HG02852 (cell line): Measurements from ENCODE around the gene PSMD3.

Experiments used
- ATAC-seq: cut with Tn5 transposase; IDR thresholded peaks from one replicate; pipeline ENCODE4 v1.9.1; 2021; ENCODE audit warnings: mild to moderate bottlenecking, moderate library complexity; ENCODE audit not compliant: unreplicated experiment

PSMD3 gene

DNA sequence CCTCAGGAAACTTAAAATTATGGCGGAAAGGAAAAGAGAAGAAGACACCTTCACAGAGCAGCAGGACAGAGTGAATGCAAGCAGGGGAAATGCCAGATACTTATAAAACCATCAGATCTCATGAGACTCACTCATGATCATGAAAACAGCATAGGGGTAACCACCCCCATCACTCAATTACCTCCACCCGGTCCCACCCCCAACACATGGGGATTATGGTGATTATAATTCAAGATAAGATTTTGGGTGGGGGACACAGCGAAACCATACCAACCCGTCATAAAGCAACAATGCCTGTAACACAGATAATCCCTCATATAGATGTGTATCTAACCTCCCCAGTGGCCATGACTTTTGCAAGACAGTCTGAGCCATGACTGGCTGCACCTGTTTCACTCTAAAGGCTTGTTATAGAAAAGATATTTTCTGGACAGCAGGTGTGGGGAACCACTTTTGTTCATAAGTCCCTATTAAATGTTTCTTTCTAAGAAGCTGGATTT lies 24.8 kb upstream of the PSMD3 start:
- no peak for ATAC-seq

DNA sequence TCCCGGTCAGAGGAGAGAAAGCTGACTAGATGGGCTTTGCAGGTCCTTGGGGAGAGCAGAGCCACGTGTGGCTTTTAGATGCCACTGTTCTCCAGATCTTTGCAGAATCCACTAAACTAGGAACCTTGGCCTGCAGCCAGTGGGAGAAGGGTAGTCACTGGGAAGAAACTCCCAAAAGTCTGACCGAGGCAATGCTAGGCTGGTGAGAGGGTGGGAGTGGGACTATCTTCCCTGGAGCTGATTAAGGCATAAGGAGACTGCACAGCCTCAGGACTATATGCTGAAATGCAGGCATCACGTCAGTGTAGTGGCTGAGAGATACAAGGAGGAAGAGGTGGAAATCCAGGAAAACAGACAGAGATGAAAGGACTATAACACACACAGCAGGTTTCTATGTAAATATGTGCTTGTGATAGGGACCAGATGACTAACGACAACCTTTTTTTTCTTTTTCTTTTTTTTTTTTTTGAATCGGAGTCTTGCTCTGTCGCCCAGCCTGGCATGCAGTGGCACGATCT lies 20.0 kb upstream of the PSMD3 start:
- no peak for ATAC-seq

DNA sequence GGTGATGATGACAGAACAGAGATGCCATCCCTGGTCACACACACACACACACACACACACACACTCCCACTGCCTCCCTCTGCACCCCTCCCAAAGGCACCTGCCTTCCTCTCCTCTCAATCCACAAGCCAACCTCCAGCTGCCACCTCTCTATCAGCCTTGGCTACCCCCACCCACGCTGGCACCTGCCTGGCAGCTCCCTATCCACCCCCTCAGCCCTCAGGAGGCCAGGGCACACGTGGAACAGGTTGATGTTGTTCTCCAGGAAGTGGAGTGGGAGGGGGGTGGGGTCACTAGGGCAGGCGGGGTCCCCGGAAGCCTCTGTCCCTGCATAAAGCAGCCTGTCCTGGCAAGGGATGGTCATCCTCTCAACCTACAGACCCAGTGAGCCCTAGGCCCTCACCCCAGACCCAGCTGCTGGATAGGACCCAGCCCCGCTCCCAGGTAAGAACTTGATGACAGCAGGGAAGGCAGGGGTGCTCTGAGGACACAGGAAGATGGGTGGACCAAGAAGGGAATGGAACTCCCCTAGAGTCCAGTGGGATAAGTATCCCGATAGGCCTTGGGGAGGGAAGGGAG lies 17.9 kb upstream of the PSMD3 start, which contains the start of gene GSDMA:
TSS of gene GSDMA (plus strand) at position 363 of the 579 bp plus-strand sequence. CDS start 2,684 bp downstream, outside the sequence.
- ATAC-seq = no peak

DNA sequence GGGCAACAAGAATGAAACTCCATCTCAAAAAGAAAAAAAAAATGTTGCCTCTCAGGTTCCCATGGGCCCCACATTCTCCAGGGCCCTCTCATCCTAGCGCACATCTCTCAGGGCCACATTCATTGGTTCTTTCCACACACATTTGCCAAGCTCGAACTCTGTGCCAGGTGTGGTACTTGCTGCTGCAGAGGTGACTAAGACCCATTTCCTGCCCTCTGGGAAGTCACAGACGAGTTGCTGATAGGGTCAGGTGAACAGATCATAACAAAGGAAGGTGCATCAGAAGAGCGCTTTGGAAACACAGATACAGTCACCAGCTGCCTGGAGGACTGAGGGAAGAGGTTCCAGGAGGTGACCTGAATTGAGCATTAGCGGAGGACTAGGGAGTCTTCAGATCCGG lies 16.8 kb upstream of the PSMD3 start:
- no peak for ATAC-seq

DNA sequence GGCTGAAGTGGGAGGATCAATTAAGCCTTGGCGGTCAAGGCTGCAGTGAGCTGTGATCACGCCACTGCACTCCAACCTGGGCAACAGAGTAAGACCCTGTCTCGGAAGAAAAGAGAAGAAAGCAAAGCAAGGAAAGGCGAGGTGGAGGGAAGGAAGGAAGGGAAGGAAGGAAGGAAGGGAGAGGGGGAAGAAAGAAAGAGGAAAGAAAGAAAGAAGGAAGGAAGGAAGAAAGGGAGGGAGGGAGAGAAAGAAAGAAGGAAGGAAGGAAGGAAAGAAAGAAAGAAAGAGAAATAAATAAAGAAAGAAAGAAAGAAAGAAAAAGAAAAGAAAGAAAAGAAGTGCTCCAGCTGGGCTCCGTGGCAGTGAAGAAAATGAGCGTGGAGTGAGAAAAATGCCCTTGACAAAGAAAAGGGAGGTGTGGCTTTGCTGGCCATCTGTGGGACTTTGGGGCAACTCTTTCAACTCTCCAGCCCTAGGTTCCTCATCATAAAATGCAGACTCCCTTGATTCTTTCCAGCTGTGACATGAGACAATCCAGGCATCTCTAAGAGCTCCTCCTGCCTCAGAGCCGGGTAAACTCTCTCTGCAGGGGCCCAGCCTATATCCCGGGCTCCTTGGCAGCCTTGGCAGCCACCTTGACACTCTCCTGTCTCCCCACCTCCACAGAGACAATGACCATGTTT lies 15.4 kb upstream of the PSMD3 start:
- ATAC-seq = no peak

DNA sequence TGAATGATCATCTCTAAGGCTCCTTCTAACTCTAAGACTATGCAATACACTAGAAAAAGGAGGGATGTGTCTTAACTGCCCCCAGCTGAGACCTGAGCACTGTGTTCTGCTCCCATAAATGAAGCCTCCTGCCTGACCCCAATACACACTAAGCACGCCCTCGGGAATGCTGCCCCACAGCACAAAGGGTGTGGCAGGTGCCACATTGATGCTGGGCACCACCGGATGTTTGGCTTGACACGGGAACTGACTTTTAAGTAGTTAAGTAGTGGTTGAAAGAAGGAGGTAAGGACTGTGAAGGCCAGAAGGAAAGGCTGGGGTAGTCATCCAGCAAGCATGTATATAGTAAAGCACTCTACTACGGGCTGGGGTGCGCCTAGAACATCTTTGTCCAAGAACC lies 13.8 kb upstream of the PSMD3 start:
- no peak for ATAC-seq

DNA sequence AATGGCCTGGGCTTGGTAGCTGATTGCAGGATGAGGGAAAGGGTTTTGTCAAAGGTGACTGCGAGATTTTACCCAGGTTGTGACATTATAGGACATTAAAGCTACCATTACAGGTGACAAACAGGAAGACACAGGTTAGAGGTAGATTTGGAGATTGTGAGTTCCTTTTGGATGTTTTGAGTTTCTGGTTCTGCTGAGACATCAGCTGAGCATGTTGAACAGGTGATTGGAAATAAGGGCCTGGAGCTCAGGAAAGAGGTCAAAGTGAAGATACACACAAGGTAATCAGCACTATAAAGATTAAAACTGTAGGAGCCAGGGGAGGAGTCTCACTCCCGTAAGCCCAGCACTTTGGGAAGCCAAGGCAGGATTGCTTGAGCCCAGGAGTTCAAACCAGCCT lies 11.8 kb upstream of the PSMD3 start:
- no peak for ATAC-seq

DNA sequence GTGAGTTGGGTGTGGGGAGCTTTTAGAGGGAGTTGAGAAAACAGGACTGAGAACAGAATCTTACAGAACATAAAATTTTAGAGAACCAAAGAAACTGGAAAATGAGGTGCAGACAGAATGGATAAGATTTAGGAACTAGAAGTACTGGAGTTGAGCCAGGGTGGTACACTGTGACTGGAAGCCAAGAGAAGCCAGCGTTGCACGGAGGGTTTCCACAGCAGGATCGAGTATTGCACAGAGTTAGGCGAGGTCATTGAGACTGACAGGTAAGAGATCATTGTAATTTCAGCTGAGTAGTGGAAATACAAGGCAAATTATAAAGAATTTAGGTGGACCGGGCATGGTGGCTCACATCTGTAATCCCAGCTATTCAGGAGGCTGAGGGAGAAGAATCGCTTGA lies 11.2 kb upstream of the PSMD3 start:
- ATAC-seq = no peak

DNA sequence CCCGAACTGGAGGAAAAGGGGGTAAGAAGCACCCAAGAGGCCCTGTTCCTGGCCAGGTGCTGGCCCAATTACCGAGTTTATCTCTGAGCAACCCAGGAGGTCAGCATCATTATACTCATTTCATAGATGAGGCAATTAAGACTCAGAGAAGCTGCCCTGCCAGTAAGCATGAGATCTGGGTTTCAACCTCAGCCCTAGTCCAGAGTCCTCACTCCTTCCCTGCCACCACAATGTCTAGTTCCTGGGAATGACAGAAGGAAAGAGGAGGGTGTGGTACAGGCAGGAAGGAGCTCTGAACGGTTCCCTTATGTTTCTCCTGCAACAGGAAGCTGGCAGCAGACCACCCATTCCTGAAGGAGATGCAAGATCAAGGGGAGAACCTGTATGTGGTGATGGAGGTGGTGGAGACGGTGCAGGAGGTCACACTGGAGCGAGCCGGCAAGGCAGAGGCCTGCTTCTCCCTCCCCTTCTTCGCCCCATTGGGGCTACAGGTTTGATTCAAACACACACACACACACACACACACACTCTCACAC lies 10.4 kb upstream of the PSMD3 start:
- no peak for ATAC-seq

DNA sequence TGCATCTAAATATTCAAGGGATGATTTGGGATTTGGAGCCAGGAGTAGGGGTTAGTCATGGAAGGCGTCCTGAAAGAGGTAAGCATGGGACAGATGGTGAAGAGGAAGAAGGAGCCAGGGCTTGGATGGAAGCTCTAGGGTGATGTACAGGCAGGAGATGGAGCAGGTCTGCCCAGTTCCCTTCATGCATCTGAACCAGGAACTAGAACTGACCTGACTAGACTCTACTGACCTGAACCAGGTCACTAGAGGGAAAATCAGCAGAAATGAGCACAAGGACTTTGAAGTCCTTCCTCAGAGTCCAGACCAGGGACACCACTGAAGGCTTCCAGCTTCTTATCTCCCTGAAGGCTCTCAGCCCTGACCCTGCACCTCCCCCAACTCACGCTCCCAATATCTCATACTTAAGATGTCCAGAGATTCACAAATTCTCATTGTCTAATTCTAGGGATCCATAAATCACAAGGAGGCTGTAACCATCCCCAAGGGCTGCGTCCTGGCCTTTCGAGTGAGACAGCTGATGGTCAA lies 9.5 kb upstream of the PSMD3 start:
- ATAC-seq = no peak

DNA sequence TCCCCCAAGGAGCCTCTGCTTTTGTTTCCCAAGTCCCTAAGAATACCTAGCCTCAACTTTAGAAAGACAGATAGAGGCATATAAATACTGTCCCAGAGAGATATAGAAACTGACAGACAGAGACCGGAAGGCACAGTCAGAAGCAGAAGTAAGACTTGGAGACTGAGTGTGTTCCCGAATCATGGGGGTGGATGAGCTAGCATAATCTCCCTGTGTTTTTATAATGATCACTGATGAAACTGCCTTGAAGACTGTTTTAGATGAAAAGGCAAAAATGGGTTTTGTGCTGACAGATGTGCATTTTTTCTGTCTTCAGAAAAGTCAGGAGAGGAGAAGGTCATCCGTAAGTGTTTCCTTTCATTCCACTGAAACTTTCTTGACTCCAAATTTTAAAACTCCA lies 8.3 kb upstream of the PSMD3 start:
- ATAC-seq = no peak

DNA sequence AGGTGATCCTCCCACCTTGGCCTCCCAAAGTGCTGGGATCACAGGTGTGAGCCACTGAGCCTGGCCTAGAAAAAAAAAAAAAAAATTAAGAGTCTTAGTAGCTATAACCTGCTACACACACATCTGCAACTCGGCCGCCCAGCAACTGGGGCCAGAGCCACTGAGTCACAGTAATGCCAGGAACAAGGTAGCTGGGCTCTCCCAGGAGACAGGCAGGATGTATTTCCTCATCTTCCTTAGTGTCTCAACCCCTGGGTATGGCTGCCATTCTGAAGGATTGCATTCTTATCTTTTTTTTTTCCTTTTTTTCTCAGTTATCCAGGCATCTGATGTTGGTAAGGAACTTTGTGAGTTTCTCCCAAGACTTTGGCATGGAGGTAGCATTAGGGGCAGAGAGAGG lies 7.1 kb upstream of the PSMD3 start:
- ATAC-seq = no peak

DNA sequence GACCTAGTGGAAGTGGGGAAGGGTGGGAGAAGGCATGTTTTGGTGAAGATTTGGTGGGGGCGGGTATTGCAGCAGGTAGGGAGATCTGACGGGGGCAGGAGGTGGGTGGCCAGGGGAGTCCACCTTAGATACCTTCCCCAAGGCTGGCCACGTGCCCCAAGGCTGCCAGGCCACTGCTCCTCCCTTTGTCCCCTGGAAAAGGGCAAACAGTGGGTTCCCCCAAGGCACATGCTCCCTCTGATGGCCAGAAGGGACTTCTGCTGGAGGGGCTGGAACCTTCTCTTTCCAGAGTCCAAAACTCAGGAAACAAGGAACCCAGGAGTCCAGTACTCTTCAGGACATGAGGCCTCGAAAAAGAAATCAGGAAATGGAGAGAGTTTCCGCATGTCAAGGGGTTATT lies 6.2 kb upstream of the PSMD3 start:
- no peak for ATAC-seq

DNA sequence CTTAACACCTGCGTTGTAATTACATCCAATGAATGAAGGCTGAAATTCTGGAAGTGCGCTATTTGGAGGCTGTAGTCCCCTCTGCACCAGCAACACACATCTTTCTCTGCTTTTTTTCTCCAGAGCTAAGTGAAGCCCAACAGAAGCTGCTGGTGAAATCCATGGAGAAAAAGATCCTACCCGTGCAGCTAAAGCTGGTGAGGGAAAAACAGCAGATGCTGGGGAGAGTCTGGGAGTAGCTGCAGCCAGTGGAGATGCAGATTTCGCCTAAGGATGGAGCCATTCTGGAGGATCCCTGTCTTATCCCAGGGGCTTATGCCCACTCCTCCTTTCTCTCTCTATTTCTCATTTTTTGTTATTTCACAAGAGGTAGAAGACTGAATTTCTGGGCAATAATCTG lies 4.8 kb upstream of the PSMD3 start:
- ATAC-seq = no peak

DNA sequence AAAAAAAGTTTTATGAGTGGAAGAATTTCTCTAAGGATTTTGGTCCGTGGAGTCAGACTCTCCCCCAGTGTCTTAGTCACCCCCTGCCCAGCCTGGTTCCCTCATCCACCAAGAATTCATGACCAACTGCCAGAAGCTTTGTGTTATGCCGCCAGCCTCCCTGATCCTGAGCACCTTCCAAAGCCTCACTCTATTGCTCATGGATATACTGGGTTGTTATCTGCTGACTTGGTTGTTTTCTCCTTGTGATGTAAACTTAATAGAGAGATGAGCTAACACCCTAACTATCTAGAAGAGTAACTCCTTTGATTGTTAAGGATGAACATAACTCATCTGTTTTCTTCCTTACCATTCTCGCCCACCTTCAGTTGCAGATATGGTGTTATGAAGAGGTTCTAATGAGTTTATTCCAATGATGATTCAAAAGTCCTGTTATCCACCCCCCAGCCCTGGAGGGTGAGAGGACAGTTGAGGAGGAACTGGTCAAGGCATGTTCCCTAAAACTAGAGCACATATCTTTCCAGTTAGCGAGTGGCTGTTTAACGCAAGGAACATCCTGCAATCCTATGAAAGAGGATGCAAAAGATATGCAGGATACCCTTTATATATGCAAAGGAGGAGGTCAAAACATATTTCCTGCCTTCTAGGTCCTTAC lies 1.5 kb upstream of the PSMD3 start:
- no peak for ATAC-seq

DNA sequence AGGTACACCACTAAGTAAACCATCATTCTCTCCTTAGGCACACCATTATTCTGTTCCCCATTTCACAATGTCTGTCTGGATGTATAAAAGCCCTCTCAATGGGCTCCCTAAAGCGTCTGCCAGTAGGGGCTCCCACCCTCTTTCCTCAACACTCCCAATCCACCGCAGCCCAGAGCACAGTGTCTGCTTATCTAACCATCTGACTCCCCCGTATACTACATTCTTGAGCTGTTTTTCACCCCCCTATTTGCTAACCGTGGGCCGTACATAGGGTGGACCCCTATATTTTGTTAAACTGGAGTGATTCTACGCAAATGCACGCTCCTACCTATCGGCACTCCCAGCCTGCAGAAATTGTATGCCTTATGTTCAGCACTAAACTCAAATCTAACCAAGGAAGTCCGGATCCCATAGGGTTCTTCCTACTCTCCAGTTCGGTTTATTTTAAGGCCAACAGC lies 685 bp upstream of the PSMD3 start:
- ATAC-seq = peak; percentile 16

DNA sequence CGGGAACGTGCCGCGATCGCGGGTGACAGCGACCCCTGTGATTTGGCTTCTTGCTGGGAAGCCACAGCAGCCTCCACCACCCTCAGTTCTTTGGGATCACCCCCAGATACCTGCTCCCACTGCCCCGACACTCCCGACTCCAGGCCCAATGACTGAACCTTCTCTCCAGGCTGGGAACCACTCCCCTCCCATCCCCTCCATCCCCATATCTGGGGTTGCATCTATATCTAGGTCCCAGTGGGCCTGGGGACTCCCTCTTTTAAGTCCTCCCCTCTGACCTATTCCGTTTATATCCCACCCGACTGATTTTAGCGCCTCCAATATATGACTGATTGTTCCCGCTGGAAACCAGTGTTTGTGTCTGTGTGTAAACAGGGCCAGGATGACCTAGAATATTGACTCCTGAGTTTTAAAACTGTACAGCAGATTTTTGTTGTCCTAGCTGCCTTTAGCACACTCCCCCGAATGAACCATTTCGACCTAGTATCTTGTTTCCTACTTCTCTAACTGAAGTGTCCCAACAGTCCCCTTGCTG lies 667 bp downstream of the PSMD3 start:
- ATAC-seq = no peak

DNA sequence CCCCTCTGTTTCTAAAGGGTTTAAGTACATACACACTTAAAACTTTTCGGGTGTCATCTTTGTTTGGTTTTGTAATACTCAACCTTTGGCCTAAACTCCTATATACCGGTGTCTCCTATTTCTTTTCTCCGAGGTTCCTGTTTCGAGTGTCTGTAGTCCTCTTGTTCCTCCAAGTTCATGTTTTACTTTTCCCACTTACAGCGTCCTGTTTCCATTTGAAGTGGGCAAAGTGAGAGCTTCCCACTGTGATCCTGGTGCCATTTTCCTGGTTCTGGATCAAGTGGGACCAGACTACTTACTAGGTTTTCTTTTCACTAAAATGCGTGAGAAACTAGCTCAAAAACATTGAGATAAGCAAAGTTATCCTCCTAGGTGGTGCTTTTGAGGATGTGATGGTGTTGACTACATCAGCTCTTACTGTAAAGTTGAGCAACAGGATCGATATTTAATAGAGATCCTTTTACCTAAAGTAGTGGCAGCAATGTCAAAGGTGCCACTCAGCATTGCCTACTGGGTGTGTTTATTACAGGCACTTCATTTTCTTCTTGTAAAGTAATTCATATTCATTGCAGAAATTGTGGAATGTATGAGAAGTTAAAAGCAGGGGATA lies 1.3 kb downstream of the PSMD3 start:
- ATAC-seq = no peak

DNA sequence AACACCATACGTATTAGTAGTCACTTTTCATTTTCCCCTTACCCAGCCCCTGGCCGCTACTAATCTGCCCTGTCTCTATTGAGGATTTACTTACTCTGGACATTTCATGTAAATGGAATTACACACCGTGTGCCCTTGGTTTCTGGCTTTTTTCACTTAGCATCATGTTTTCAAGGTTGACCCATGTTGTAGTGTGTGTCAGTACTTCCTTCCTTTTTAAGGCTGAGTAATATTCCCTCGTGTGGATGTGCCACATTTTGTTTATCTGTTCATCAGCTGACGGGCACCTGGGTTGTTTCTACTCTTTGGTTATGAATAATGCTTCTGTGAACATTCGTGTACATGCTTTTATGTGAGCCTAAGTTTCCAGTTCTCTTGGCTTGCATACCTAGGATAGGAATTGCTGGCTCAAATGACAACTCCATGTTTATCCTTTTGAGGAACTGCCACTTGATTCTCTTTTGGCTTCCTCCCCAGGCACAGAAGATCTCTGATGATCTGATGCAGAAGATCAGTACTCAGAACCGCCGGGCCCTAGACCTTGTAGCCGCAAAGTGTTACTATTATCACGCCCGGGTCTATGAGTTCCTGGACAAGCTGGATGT lies 7.7 kb downstream of the PSMD3 start:
- ATAC-seq = no peak

DNA sequence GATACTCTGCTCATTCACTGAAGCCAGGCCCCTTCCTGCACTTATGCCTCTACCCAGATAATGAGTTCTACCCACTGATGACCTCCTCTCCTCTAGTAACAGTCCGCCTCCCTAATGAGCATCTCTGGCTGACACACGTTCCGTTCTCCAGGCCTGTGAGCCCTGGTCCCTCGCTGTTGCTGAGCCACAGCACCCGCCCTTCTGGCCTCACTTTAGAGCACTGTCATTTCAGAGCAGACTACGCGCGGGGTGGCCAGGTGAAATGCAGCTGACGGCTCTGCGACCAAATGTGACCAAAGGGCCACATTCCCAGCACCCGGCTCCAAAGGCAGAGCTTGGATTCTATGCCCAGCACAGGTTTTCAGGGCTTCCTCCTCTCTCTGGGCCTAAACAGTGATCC lies 13.8 kb downstream of the PSMD3 start:
- no peak for ATAC-seq
